ENCODE data around the gene ALKAL2. TPM values are rescaled to one million over a fixed set of nuclear protein-coding genes. Genes with fewer than 3 reads are reported as not detected.

Gene ALKAL2
- total and polyA plus RNA-seq, 2 of the 13 experiments (the other 11 are each of a cell fraction or from before 2014, with no cell fraction given) = 0.22 to 1.7 TPM

DNA sequence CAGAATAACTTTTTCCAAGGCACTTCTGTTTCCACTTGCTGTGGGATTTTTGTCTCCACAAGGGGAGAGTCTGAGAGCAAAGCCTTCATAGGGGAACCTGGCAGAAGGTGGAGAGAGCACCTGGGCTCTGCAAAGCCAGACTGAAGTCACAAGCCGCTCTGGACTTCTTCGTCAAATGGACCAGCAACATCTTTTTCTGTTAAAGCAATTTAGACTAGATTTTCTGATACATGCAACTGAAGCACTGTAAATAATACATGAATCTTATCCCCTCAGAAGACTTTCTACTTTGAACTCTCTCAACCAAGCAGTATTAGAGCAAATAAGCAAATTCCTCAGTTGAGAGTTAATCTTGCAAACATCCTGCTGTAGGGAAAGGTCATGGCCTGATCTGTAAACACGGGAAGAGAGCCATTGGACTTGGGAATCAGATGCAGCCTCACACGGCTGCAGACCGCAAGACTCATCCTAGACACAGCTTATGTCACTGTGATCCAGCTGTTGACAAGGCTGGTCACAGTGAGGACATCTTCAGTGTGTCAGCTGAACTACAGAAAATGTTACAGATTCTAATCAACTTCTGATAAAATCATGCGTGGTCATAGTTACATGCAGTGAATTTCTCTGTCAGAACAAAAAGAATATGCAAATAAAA lies 27.3 kb downstream of the ALKAL2 start (continued):
- TF ChIP-seq ZNF749 (CRISPR knock-in tag; IDR thresholded peaks at IDR 0.05; ENCODE audit: borderline replicate concordance) (peak; percentile 91), ZNF543 (CRISPR knock-in tag; IDR thresholded peaks at IDR 0.05) (0 out of 2 replicates have a peak, but pooled peaks have one; percentile 52), JUNB (CRISPR knock-in tag; IDR thresholded peaks at IDR 0.05; ENCODE audit: borderline replicate concordance) (peak; percentile 69; the same call in 1 of the 2 replicates), FOXO1 (CRISPR knock-in tag; IDR thresholded peaks at IDR 0.05) (peak; percentile 100), ZNF33B (CRISPR knock-in tag; IDR thresholded peaks at IDR 0.05) (no peak), DR1 (CRISPR knock-in tag; IDR thresholded peaks at IDR 0.05) (0 out of 2 replicates have a peak, but pooled peaks have one; percentile 40), ZNF550 (CRISPR knock-in tag; IDR thresholded peaks at IDR 0.05; ENCODE audit: borderline replicate concordance) (no peak), ZNF484 (CRISPR knock-in tag; IDR thresholded peaks at IDR 0.05; ENCODE audit: borderline replicate concordance, low read depth) (no peak), SNAPC2 (CRISPR knock-in tag; IDR thresholded peaks at IDR 0.05) (peak; percentile 95), GTF2F1 (IDR thresholded peaks at IDR 0.05; ENCODE audit: low read length) (no peak), ZNF136 (CRISPR knock-in tag; IDR thresholded peaks at IDR 0.05; ENCODE audit: low read depth) (peak; percentile 95), ZNF674 (CRISPR knock-in tag; IDR thresholded peaks at IDR 0.05; ENCODE audit: low read depth) (no peak)
- TF ChIP-seq, protein P1, sequence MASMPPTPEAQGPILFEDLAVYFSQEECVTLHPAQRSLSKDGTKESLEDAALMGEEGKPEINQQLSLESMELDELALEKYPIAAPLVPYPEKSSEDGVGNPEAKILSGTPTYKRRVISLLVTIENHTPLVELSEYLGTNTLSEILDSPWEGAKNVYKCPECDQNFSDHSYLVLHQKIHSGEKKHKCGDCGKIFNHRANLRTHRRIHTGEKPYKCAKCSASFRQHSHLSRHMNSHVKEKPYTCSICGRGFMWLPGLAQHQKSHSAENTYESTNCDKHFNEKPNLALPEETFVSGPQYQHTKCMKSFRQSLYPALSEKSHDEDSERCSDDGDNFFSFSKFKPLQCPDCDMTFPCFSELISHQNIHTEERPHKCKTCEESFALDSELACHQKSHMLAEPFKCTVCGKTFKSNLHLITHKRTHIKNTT (CRISPR knock-in tag; IDR thresholded peaks at IDR 0.05) = no peak
- TF ChIP-seq, protein P2, sequence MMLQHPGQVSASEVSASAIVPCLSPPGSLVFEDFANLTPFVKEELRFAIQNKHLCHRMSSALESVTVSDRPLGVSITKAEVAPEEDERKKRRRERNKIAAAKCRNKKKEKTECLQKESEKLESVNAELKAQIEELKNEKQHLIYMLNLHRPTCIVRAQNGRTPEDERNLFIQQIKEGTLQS (CRISPR knock-in tag; IDR thresholded peaks at IDR 0.05) = peak; percentile 88
- TF ChIP-seq, protein P3, sequence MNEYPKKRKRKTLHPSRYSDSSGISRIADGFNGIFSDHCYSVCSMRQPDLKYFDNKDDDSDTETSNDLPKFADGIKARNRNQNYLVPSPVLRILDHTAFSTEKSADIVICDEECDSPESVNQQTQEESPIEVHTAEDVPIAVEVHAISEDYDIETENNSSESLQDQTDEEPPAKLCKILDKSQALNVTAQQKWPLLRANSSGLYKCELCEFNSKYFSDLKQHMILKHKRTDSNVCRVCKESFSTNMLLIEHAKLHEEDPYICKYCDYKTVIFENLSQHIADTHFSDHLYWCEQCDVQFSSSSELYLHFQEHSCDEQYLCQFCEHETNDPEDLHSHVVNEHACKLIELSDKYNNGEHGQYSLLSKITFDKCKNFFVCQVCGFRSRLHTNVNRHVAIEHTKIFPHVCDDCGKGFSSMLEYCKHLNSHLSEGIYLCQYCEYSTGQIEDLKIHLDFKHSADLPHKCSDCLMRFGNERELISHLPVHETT (CRISPR knock-in tag; conservative IDR thresholded peaks at IDR 0.05) = peak; percentile 87
- TF ChIP-seq, protein P4, sequence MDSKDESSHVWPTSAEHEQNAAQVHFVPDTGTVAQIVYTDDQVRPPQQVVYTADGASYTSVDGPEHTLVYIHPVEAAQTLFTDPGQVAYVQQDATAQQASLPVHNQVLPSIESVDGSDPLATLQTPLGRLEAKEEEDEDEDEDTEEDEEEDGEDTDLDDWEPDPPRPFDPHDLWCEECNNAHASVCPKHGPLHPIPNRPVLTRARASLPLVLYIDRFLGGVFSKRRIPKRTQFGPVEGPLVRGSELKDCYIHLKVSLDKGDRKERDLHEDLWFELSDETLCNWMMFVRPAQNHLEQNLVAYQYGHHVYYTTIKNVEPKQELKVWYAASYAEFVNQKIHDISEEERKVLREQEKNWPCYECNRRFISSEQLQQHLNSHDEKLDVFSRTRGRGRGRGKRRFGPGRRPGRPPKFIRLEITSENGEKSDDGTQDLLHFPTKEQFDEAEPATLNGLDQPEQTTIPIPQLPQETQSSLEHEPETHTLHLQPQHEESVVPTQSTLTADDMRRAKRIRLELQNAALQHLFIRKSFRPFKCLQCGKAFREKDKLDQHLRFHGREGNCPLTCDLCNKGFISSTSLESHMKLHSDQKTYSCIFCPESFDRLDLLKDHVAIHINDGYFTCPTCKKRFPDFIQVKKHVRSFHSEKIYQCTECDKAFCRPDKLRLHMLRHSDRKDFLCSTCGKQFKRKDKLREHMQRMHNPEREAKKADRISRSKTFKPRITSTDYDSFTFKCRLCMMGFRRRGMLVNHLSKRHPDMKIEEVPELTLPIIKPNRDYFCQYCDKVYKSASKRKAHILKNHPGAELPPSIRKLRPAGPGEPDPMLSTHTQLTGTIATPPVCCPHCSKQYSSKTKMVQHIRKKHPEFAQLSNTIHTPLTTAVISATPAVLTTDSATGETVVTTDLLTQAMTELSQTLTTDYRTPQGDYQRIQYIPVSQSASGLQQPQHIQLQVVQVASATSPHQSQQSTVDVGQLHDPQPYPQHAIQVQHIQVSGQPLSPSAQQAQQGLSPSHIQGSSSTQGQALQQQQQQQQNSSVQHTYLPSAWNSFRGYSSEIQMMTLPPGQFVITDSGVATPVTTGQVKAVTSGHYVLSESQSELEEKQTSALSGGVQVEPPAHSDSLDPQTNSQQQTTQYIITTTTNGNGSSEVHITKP (CRISPR knock-in tag; IDR thresholded peaks at IDR 0.05; ENCODE audit: low read depth) = peak; percentile 88
- TF ChIP-seq, protein P5, sequence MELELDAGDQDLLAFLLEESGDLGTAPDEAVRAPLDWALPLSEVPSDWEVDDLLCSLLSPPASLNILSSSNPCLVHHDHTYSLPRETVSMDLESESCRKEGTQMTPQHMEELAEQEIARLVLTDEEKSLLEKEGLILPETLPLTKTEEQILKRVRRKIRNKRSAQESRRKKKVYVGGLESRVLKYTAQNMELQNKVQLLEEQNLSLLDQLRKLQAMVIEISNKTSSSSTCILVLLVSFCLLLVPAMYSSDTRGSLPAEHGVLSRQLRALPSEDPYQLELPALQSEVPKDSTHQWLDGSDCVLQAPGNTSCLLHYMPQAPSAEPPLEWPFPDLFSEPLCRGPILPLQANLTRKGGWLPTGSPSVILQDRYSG (CRISPR knock-in tag; IDR thresholded peaks at IDR 0.05) = no peak
- TF ChIP-seq, protein P6, sequence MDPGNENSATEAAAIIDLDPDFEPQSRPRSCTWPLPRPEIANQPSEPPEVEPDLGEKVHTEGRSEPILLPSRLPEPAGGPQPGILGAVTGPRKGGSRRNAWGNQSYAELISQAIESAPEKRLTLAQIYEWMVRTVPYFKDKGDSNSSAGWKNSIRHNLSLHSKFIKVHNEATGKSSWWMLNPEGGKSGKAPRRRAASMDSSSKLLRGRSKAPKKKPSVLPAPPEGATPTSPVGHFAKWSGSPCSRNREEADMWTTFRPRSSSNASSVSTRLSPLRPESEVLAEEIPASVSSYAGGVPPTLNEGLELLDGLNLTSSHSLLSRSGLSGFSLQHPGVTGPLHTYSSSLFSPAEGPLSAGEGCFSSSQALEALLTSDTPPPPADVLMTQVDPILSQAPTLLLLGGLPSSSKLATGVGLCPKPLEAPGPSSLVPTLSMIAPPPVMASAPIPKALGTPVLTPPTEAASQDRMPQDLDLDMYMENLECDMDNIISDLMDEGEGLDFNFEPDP (CRISPR knock-in tag; conservative IDR thresholded peaks at IDR 0.05) = no peak

Data from HepG2 (cell line).